ENCODE data around the gene MPV17. TPM values are rescaled to one million over a fixed set of nuclear protein-coding genes. Genes with fewer than 3 reads are reported as not detected.

The MPV17 gene
- total and polyA plus RNA-seq, 2 of the 13 experiments (the other 11 are each of a cell fraction or from before 2014, with no cell fraction given), result 48.9 to 129 TPM

- ChIA-PET POLR2A (interaction anchor here (0.5 to 9.5 kb wide), 9 partner anchors 7 to 219 kb away, joined by 3 to 125 read pairs (median 4); partner anchors contain the start of genes GTF3C2, MPV17, PPM1G and ZNF512), CTCF (ENCODE audit: low intra/inter-chr PET ratio, low total read pairs) (no interaction called here)
- H3K4me3 ChIP-seq (replicated peaks in 1 of 3; ENCODE audit: insufficient read depth in 1 of 3, low read depth in 2 of 3, low read length in 3 of 3), result no peak overlapping the region
- no peak overlapping the region for H3K4me2 ChIP-seq (ENCODE audit: low read depth, low read length)
- no peaks in the 10 kb centered on the region for H3K9me3 ChIP-seq (ENCODE audit: low read length)
- ATAC-seq (peak; percentile 12), FAIRE-seq (no peak), DNase-seq (ENCODE audit: low spot score) (no peak)
- no peaks in the 10 kb centered on the region for H4K20me1 ChIP-seq (ENCODE audit: insufficient read depth, low read length)
- H3K79me2 ChIP-seq (ENCODE audit: insufficient read depth, low read length), result peaks cover 13% of the 10 kb centered on the region
- TF ChIP-seq FOXJ3 (CRISPR knock-in tag; IDR thresholded peaks at IDR 0.05; ENCODE audit: borderline replicate concordance) (no peak), ZNF574 (CRISPR knock-in tag; IDR thresholded peaks at IDR 0.05) (no peak), POLR2AphosphoS5 (IDR thresholded peaks at IDR 0.05; ENCODE audit: low read depth, low read length) (peak; percentile 59; the same call in 1 of the 2 replicates), RERE (CRISPR knock-in tag; IDR thresholded peaks at IDR 0.05; ENCODE audit: low read depth) (no peak), MBD4 (IDR thresholded peaks at IDR 0.05; ENCODE audit: borderline replicate concordance, low read length) (0 out of 2 replicates have a peak, but pooled peaks have one; percentile 28), KDM5B (CRISPR knock-in tag; IDR thresholded peaks at IDR 0.05; ENCODE audit: borderline replicate concordance) (no peak), ZNF605 (CRISPR knock-in tag; IDR thresholded peaks at IDR 0.05) (peak; percentile 19; the same call in 1 of the 2 replicates), RBFOX2 (IDR thresholded peaks at IDR 0.05; ENCODE audit: low read depth, low read length) (0 out of 2 replicates have a peak, but pooled peaks have one; percentile 15), POLR2G (IDR thresholded peaks at IDR 0.05; ENCODE audit: low read depth, low read length) (peak; percentile 5; the same call in 1 of the 2 replicates)
- no peak overlapping the region for H2AFZ ChIP-seq (ENCODE audit: low read length)
- BruUV-seq (replicated peaks), result no TSS peak
- intact Hi-C loops (cut with micrococcal nuclease; ENCODE audit: unreplicated experiment), result no loop called here
- H3K27ac ChIP-seq (ENCODE audit: extremely low read length, insufficient read depth, low read length), result no peak overlapping the region
- in situ Hi-C loops (cut with HindIII; ENCODE audit: extremely low pct_ligation_motif_present, low pct_unique_long_range_greater_than_20kb), result no loop called here
- H3K9ac ChIP-seq (ENCODE audit: insufficient read depth, low read depth, low read length), result no peak overlapping the region
- WGBS (ENCODE audit: low lambda C conversion rate), result 97% methylated on average over 2 of the region's 2 CpGs
- no peaks in the 10 kb centered on the region for H3K27me3 ChIP-seq (ENCODE audit: control insufficient read depth in 1 of 2, insufficient read depth in 2 of 2, low read length in 2 of 2)
- H3K4me1 ChIP-seq (ENCODE audit: insufficient read depth, low read length), result peaks cover 23% of the 10 kb centered on the region
- peaks cover 19 to 48% of the 10 kb centered on the region in 2 experiments for H3K36me3 ChIP-seq (replicated peaks in 1 of 2; ENCODE audit: control insufficient read depth in 1 of 2, insufficient read depth in 2 of 2, low read length in 2 of 2)
Measured at GRCh38 chr2:27363933-27364332, 41.0 kb upstream of the MPV17 start.

Measured in HepG2 (cell line).